ENCODE measurements around the gene NPW.

- no peak for TF ChIP-seq CTCF (IDR thresholded peaks at IDR 0.05)
- TF ChIP-seq POLR2A (IDR thresholded peaks at IDR 0.05) = no peak
Observed at GRCh38 chr16:1972490-1972877, 47.1 kb upstream of the NPW start.

Data from adrenal gland (tissue), 5 donors.